Osteoblast (primary cell): ENCODE measurements around the gene RSRC2. TPM values are rescaled to one million over a fixed set of nuclear protein-coding genes. Genes with fewer than 3 reads are reported as not detected.
A peak's percentile ranks its signal among the peaks of the same experiment; 100 is the strongest.
"Not testable (repeated sequence)": the region's sequence is repeated elsewhere in the genome, so short reads cannot be mapped to it uniquely, and the experiment has no call there.

ENCODE experiments used
- DNase-seq: peaks from one replicate; pipeline ENCODE4 v3.0.0; 2011; ENCODE audit warnings: low spot score, mixed read lengths; ENCODE audit not compliant: insufficient read length; ENCODE audit errors: missing footprints
- H2AFZ ChIP-seq: 2 replicates; pipeline ENCODE4 v1.6.0; 2011; ENCODE audit warnings: mild to moderate bottlenecking, low read length
- H3K27ac ChIP-seq: 2 replicates; pipeline ENCODE4 v1.5.1; 2011; ENCODE audit warnings: mild to moderate bottlenecking, low read depth, low read length, moderate library complexity
- H3K27me3 ChIP-seq: 2 replicates; pipeline ENCODE4 v1.6.0; 2012; ENCODE audit warnings: mild to moderate bottlenecking, control low read depth, inconsistent platforms, low read length, moderate library complexity; ENCODE audit not compliant: insufficient read depth
- H3K36me3 ChIP-seq: 2 replicates; pipeline ENCODE4 v1.5.1; 2011; ENCODE audit warnings: mild to moderate bottlenecking, low read length, control low read depth, moderate library complexity; ENCODE audit not compliant: insufficient read depth
- H3K4me1 ChIP-seq: 2 replicates; pipeline ENCODE4 v1.5.1; 2011; ENCODE audit warnings: mild to moderate bottlenecking, low read length, control low read depth, moderate library complexity; ENCODE audit not compliant: insufficient read depth
- H3K4me2 ChIP-seq: 2 replicates; pipeline ENCODE4 v1.6.0; 2011; ENCODE audit warnings: mild to moderate bottlenecking, low read length; ENCODE audit not compliant: insufficient read depth
- H3K4me3 ChIP-seq: fragments of 200-600 bp; sonication (generic); 3 replicates; pipeline ENCODE4 v1.5.1; 2012; ENCODE audit warnings: mild to moderate bottlenecking, low read length, inconsistent platforms; ENCODE audit not compliant: insufficient read depth
- H3K79me2 ChIP-seq: 2 replicates; pipeline ENCODE4 v1.6.0; 2012; ENCODE audit warnings: mild to moderate bottlenecking, low read length, control low read depth, inconsistent platforms; ENCODE audit not compliant: insufficient read depth
- H3K9me3 ChIP-seq: 2 replicates; pipeline ENCODE4 v1.5.1; 2011; ENCODE audit warnings: low read depth, low read length, control low read depth
- H4K20me1 ChIP-seq: 2 replicates; pipeline ENCODE4 v1.6.0; 2012; ENCODE audit warnings: mild to moderate bottlenecking, low read length, control low read depth; ENCODE audit not compliant: insufficient read depth
- total RNA-seq: library from RNA; depleted of rRNA; stranded (reverse); fragments of >200 nt; gene quantifications from 2 replicates; pipeline ENCODE4 v1.2.3, GENCODE V29; 2012
- TF ChIP-seq, protein P1 (sequence below): IDR thresholded peaks from 2 replicates; pipeline ENCODE4 v1.5.1; 2011; ENCODE audit warnings: mild to moderate bottlenecking, low read depth, low read length, moderate library complexity; ENCODE audit errors: extremely low read depth

Gene RSRC2
- total RNA-seq, 1 donor, result 43.1 TPM

- H3K4me1 ChIP-seq, result peaks cover 12% of the 10 kb centered on the region
- peaks cover 4% of the 10 kb centered on the region for H4K20me1 ChIP-seq
- peak overlapping the region; percentile 98 for H3K27ac ChIP-seq
- peak overlapping the region; percentile 87 for H3K4me2 ChIP-seq
- peak overlapping the region; percentile 99 for H3K4me3 ChIP-seq
- TF ChIP-seq, protein P1, sequence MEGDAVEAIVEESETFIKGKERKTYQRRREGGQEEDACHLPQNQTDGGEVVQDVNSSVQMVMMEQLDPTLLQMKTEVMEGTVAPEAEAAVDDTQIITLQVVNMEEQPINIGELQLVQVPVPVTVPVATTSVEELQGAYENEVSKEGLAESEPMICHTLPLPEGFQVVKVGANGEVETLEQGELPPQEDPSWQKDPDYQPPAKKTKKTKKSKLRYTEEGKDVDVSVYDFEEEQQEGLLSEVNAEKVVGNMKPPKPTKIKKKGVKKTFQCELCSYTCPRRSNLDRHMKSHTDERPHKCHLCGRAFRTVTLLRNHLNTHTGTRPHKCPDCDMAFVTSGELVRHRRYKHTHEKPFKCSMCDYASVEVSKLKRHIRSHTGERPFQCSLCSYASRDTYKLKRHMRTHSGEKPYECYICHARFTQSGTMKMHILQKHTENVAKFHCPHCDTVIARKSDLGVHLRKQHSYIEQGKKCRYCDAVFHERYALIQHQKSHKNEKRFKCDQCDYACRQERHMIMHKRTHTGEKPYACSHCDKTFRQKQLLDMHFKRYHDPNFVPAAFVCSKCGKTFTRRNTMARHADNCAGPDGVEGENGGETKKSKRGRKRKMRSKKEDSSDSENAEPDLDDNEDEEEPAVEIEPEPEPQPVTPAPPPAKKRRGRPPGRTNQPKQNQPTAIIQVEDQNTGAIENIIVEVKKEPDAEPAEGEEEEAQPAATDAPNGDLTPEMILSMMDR, result no peak
- H3K9me3 ChIP-seq, result no peaks in the 10 kb centered on the region
- H3K36me3 ChIP-seq, result peaks cover 44% of the 10 kb centered on the region
- H3K27me3 ChIP-seq, result no peaks in the 10 kb centered on the region
- no peak overlapping the region for H2AFZ ChIP-seq
- peaks cover 39% of the 10 kb centered on the region for H3K79me2 ChIP-seq
- no peak for DNase-seq
Observed at GRCh38 chr12:122501489-122501989, 25.2 kb downstream of the RSRC2 start.

GRCh38 chr12:122500685-122501488 lies 25.8 kb downstream of the RSRC2 start, which contains the start of gene ZCCHC8:
Gene ZCCHC8, minus strand, starts transcription at chr12:122500932. Its CDS starts 92 bp downstream, at chr12:122500840.
- H3K4me1 ChIP-seq, result peaks cover 12% of the 10 kb centered on the region
- peak within 1 kb of the TSS; percentile 87 for H3K4me2 ChIP-seq
- DNase-seq, result peak; percentile 97
- H2AFZ ChIP-seq, result peak within 1 kb of the TSS; percentile 98
- TF ChIP-seq, protein P1, result no peak
- peaks cover 38% of the 10 kb centered on the region for H3K79me2 ChIP-seq
- H4K20me1 ChIP-seq, result peaks cover 4% of the 10 kb centered on the region
- H3K36me3 ChIP-seq, result peaks cover 37% of the 10 kb centered on the region
- H3K27ac ChIP-seq, result peak within 1 kb of the TSS; percentile 98
- H3K4me3 ChIP-seq, result peak within 1 kb of the TSS; percentile 99
- no peaks in the 10 kb centered on the region for H3K9me3 ChIP-seq
- H3K27me3 ChIP-seq, result no peaks in the 10 kb centered on the region

- H3K27me3 ChIP-seq, result no peaks in the 10 kb centered on the region
- peaks cover 4% of the 10 kb centered on the region for H4K20me1 ChIP-seq
- peak; percentile 90 for DNase-seq
- H3K4me2 ChIP-seq, result peak overlapping the region; percentile 87
- peak overlapping the region; percentile 98 for H2AFZ ChIP-seq
- H3K36me3 ChIP-seq, result peaks cover 32% of the 10 kb centered on the region
- peaks cover 12% of the 10 kb centered on the region for H3K4me1 ChIP-seq
- no peaks in the 10 kb centered on the region for H3K9me3 ChIP-seq
- H3K79me2 ChIP-seq, result peaks cover 45% of the 10 kb centered on the region
- TF ChIP-seq, protein P1, result no peak
- H3K4me3 ChIP-seq, result peak overlapping the region; percentile 99
- H3K27ac ChIP-seq, result peak overlapping the region; percentile 98
Observed at GRCh38 chr12:122499991-122500684, 26.6 kb downstream of the RSRC2 start.

DNA sequence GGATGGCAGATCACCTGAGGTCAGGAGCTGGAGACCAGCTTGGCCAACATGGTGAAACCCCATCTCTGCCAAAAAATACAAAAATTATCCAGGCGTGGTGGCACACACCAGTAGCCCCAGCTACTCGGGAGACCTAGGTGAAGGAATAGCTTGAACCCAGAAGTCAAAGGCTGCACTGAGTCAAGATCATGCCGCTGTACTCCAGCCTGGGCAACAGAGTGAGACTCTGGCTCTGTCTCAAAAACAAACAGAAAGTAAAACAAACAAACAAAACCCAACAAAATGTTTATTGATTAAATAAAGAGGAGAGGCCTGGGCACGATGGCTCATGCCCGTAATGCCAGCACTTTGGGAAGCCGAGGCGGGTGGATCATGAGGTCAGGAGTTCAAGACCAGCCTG lies 31.5 kb downstream of the RSRC2 start:
- H3K4me2 ChIP-seq, result no peak overlapping the region
- no peak overlapping the region for H2AFZ ChIP-seq
- H3K79me2 ChIP-seq, result peaks cover 71% of the 10 kb centered on the region
- H3K27ac ChIP-seq, result no peak overlapping the region
- no peak for DNase-seq
- no peaks in the 10 kb centered on the region for H3K27me3 ChIP-seq
- TF ChIP-seq, protein P1, result no peak
- H4K20me1 ChIP-seq, result peaks cover 4% of the 10 kb centered on the region
- no peak overlapping the region for H3K4me3 ChIP-seq
- H3K36me3 ChIP-seq, result peaks cover 27% of the 10 kb centered on the region
- H3K4me1 ChIP-seq, result peaks cover 12% of the 10 kb centered on the region
- H3K9me3 ChIP-seq, result no peaks in the 10 kb centered on the region

DNA sequence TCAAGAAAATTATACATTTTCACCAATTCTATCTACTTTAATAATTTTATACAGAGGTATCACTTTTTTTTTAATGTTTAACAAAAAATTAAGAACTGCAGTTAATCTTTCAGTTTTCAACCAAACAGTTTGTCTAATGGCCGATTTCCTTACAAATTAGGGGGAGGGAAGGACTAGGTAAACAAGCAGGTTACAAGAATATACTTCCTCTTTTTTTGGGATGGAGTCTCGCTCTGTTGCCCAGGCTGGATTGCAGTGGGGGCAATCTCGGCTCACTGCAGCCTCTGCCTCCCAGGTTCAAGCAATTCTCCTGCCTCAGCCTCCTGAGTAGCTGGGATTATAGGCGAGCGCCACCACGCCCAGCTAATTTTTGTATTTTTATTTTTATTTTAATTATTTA lies 33.5 kb downstream of the RSRC2 start:
- not testable (repeated sequence) for H2AFZ ChIP-seq, H3K27me3 ChIP-seq, H3K4me1 ChIP-seq, H3K4me3 ChIP-seq, H3K27ac ChIP-seq, H3K9me3 ChIP-seq, H4K20me1 ChIP-seq, DNase-seq, H3K4me2 ChIP-seq
- peaks cover 46% of the 10 kb centered on the region for H3K36me3 ChIP-seq
- peaks cover 53% of the 10 kb centered on the region for H3K79me2 ChIP-seq
